K562 (cell line): ENCODE data around the gene HECW1. TPM values are rescaled to one million over a fixed set of nuclear protein-coding genes. Genes with fewer than 3 reads are reported as not detected.

Experiments used
- ATAC-seq: fragments of 200-7000 bp; cut with Tn5 transposase; 3 replicates; pipeline ENCODE4 v1.9.1; 2020; ENCODE audit warnings: moderate library complexity
- BruUV-seq: library from RNA; stranded (reverse); fragments of 400-500 nt; replicated peaks from 2 replicates; lab custom pipeline; 2021; lab: Mats Ljungman, UMichigan
- CTCF ChIA-PET: fragments of 300-600 bp; formaldehyde crosslinking; extraction: SDS; loops from one replicate; lab custom pipeline; 2021; ENCODE audit warnings: low intra/inter-chr PET ratio; lab: Yijun Ruan, JAX
- POLR2A ChIA-PET: fragments of 300-600, 350-650 bp; sonication (Branson Sonifier 250); formaldehyde crosslinking; extraction: SDS; loops from one replicate; lab custom pipeline; 2021; ENCODE audit warnings: antibody characterized with exemption, inconsistent platforms; lab: Yijun Ruan, JAX
- DNase-seq, 4 experiments: peaks; one replicate each; pipeline versions ENCODE4 v3.0.0 to v3.0.0-alpha.2; 2011 to 2018; ENCODE audit warnings: low spot score in 3 of 4, mixed read lengths in 3 of 4; ENCODE audit errors: extremely low read depth in 1 of 4
- FAIRE-seq: peaks from 2 replicates; lab custom pipeline; 2011; peaks lifted over from hg19 to GRCh38; lab: Jason Lieb, UNC
- H2AFZ ChIP-seq: 2 replicates; pipeline ENCODE4 v1.6.0; 2011; ENCODE audit warnings: low read depth, low read length, control low read depth, inconsistent platforms
- H3K27ac ChIP-seq: fragments of 200-600 bp; 3 replicates; pipeline ENCODE4 v1.8.0; 2011; ENCODE audit warnings: low read depth, mild to moderate bottlenecking, control low read depth, inconsistent platforms, low read length, moderate library complexity, mixed read lengths; ENCODE audit errors: extremely low read depth
- H3K27me3 ChIP-seq, 2 experiments: fragments of 300-600 bp in 1 of 2; 2 replicates in 1 of 2; 3 replicates in 1 of 2; pipeline versions ENCODE4 v1.6.0 to v1.8.0; 2011; ENCODE audit warnings: inconsistent platforms in 2 of 2, low read length in 2 of 2, mild to moderate bottlenecking in 1 of 2, mixed read lengths in 1 of 2, moderate library complexity in 1 of 2; ENCODE audit not compliant: control insufficient read depth in 2 of 2, insufficient read depth in 2 of 2
- H3K36me3 ChIP-seq: fragments of 300-600 bp; 3 replicates; pipeline ENCODE4 v1.8.0; 2011; ENCODE audit warnings: mild to moderate bottlenecking, low read length, inconsistent platforms; ENCODE audit not compliant: control insufficient read depth, insufficient read depth
- H3K4me1 ChIP-seq, 2 experiments: fragments of 200-600 bp in 1 of 2; replicated peaks in 1 of 2; 2 replicates in 1 of 2; 3 replicates in 1 of 2; pipeline versions ENCODE4 v1.5.1 to v1.8.0; 2011; ENCODE audit warnings: inconsistent platforms in 2 of 2, low read length in 2 of 2, mild to moderate bottlenecking in 1 of 2, mixed read lengths in 1 of 2, moderate library complexity in 1 of 2; ENCODE audit not compliant: control insufficient read depth in 2 of 2, insufficient read depth in 2 of 2
- H3K4me2 ChIP-seq: 2 replicates; pipeline ENCODE4 v1.6.1; 2011; ENCODE audit warnings: low read length, control low read depth, inconsistent platforms, mixed read lengths; ENCODE audit not compliant: insufficient read depth
- H3K4me3 ChIP-seq: fragments of 200-600 bp; sonication (generic), shearing (Covaris generic); 2 replicates; pipeline ENCODE4 v1.5.1; 2016; ENCODE audit warnings: control low read depth, inconsistent platforms
- H3K79me2 ChIP-seq: fragments of 200-600 bp; 3 replicates; pipeline ENCODE4 v1.8.0; 2011; ENCODE audit warnings: low read length, inconsistent platforms; ENCODE audit not compliant: control insufficient read depth, insufficient read depth
- H3K9ac ChIP-seq, 2 experiments: 2 replicates each; pipeline versions ENCODE4 v1.6.0 to v1.6.1; 2011; ENCODE audit warnings: low read depth in 2 of 2, low read length in 2 of 2, control low read depth in 1 of 2, inconsistent platforms in 1 of 2, mild to moderate bottlenecking in 1 of 2, mixed read lengths in 1 of 2; ENCODE audit not compliant: insufficient read depth in 1 of 2
- H3K9me1 ChIP-seq: one replicate; pipeline ENCODE4 v1.6.0; 2011; ENCODE audit warnings: inconsistent platforms, mild to moderate bottlenecking, low read length, moderate library complexity; ENCODE audit not compliant: control insufficient read depth, insufficient read depth
- H3K9me3 ChIP-seq: replicated peaks from 2 replicates; pipeline ENCODE4 v1.5.1; 2011; ENCODE audit warnings: low read depth, low read length, inconsistent platforms; ENCODE audit not compliant: control insufficient read depth, insufficient read depth
- H4K20me1 ChIP-seq: replicated peaks from 2 replicates; pipeline ENCODE4 v1.6.1; 2011; ENCODE audit warnings: low read length, inconsistent platforms, mixed read lengths; ENCODE audit not compliant: control insufficient read depth, insufficient read depth
- C11orf30 ChIP-seq: fragments of 450-650 bp; IDR thresholded peaks from 2 replicates; pipeline ENCODE4 v1.6.1; 2016; ENCODE audit warnings: low read depth, mild to moderate bottlenecking
- HSF4 ChIP-seq: fragments of 250-450 bp; sonication (Bioruptor Pico); IDR thresholded peaks from 2 replicates; pipeline ENCODE4 v2.1.2; 2022; ENCODE audit warnings: mild to moderate bottlenecking, moderate library complexity, borderline replicate concordance
- ID3 ChIP-seq, 2 experiments: fragments of 250-450 bp in 1 of 2; fragments of 450-650 bp in 1 of 2; sonication (Bioruptor Pico) in 1 of 2; IDR thresholded peaks; 2 replicates each; pipeline versions ENCODE4 v1.6.1 to v1.8.0; 2016 to 2021; ENCODE audit warnings: mild to moderate bottlenecking in 2 of 2, moderate library complexity in 2 of 2, missing compliant biosample characterization in 1 of 2, missing genetic modification characterization in 1 of 2
- KAT2B ChIP-seq: IDR thresholded peaks from one replicate; pipeline ENCODE4 v1.6.1; 2012; ENCODE audit warnings: low read depth, mild to moderate bottlenecking, control low read depth, inconsistent platforms, low read length, moderate library complexity
- MAFG ChIP-seq: fragments of 450-650 bp; conservative IDR thresholded peaks from 2 replicates; pipeline ENCODE4 v1.6.1; 2016; ENCODE audit warnings: missing genetic modification characterization, missing compliant biosample characterization
- MAFK ChIP-seq: IDR thresholded peaks from 2 replicates; pipeline ENCODE4 v1.6.1; 2011; ENCODE audit warnings: low read length, improper control_type of control experiment
- MCM7 ChIP-seq, 2 experiments: fragments of 450-650 bp; IDR thresholded peaks; 2 replicates each; pipeline ENCODE4 v1.6.1; 2016 to 2018
- MED1 ChIP-seq: sonication (generic); formaldehyde crosslinking; IDR thresholded peaks from 2 replicates; pipeline ENCODE4 v1.8.1; 2023; ENCODE audit warnings: missing genetic modification reagents, borderline replicate concordance
- POLR2AphosphoS2 ChIP-seq: IDR thresholded peaks from 2 replicates; pipeline ENCODE4 v1.6.1; 2012; ENCODE audit warnings: low read length, improper control_type of control experiment
- SMC3 ChIP-seq: conservative IDR thresholded peaks from 2 replicates; pipeline ENCODE4 v1.6.1; 2011; ENCODE audit warnings: low read depth, low read length, improper control_type of control experiment; ENCODE audit not compliant: insufficient read depth
- ZBTB33 ChIP-seq: sonication (generic); formaldehyde crosslinking; IDR thresholded peaks from 2 replicates; pipeline ENCODE4 v1.8.1; 2023; ENCODE audit warnings: mild to moderate bottlenecking, missing genetic modification reagents
- ZKSCAN8 ChIP-seq: fragments of 200-800 bp; sonication (Bioruptor generic); IDR thresholded peaks from 2 replicates; pipeline ENCODE4 v1.6.1; 2016; ENCODE audit warnings: missing genetic modification characterization, missing compliant biosample characterization
- ZNF384 ChIP-seq: IDR thresholded peaks from 2 replicates; pipeline ENCODE4 v1.6.1; 2012; ENCODE audit warnings: low read depth, low read length, improper control_type of control experiment
- ZNF408 ChIP-seq: fragments of 250-450 bp; sonication (Bioruptor Pico); IDR thresholded peaks from 2 replicates; pipeline ENCODE4 v1.4.0; 2020; ENCODE audit warnings: low read depth, mild to moderate bottlenecking, moderate library complexity
- ZZZ3 ChIP-seq: fragments of 450-650 bp; IDR thresholded peaks from 2 replicates; pipeline ENCODE4 v1.6.1; 2016; ENCODE audit warnings: antibody characterized with exemption, mild to moderate bottlenecking, moderate library complexity
- WGBS: fragments of 100-300 bp; shearing (Covaris generic); methylation state at CpG from one replicate; pipeline ENCODE4 v1.1.6; 2016; ENCODE audit warnings: low coverage, mixed read lengths; ENCODE audit not compliant: insufficient coverage; ENCODE audit errors: missing lambda C conversion rate; 5-methylcytosine and 5-hydroxymethylcytosine counted together
- in situ Hi-C: fragments of 300-500 bp; cut with MboI; formaldehyde crosslinking; loops from 4 replicates; pipeline ENCODE4 v1.15.0; 2018; ENCODE audit warnings: inconsistent platforms, mixed read lengths
- intact Hi-C: fragments of 100-400 bp; cut with micrococcal nuclease; formaldehyde crosslinking; loops from 2 replicates; pipeline ENCODE4 v1.14.2; 2022
- polyA plus RNA-seq, 8 experiments: library from polyadenylated mRNA; depleted of rRNA in 4 of 8; stranded (reverse) in 5 of 8; unstranded in 3 of 8; fragments of >200 nt; fragmentation: Nextera tagmentation in 2 of 8; fragmentation: Illumina TruSeq in 1 of 8; extraction: Ambion mirVana in 2 of 8; extraction: Trizol in 1 of 8; gene quantifications; 2 replicates each; pipeline versions ENCODE4 v1.2.1 to v1.2.3, GENCODE V29; 2011 to 2014; ENCODE audit warnings: inconsistent platforms in 1 of 8, missing spikeins in 1 of 8
- total RNA-seq, 7 experiments: library from RNA; depleted of rRNA in 6 of 7; stranded (reverse); fragments of >200 nt in 6 of 7; fragmentation: Illumina TruSeq in 2 of 7; extraction: Trizol in 2 of 7; gene quantifications; 2 replicates each; pipeline versions ENCODE4 v1.2.1 to v1.2.3, GENCODE V29; 2011 to 2021; ENCODE audit warnings: low replicate concordance in 1 of 7

Gene HECW1
- total and polyA plus RNA-seq, 9 of the 15 experiments (the other 6 are each of a cell fraction or from before 2014, with no cell fraction given): 0.07 to 0.31 (median 0.13) TPM; not detected in 4

GRCh38 chr7:43175570-43176200 is 63.2 kb downstream of the HECW1 start:
- H3K27ac ChIP-seq: no peak overlapping the region
- H3K27me3 ChIP-seq: peaks cover 0 to 19% of the 10 kb centered on the region in 2 experiments; a peak in 2 of 5 replicates
- no peaks in the 10 kb centered on the region for H3K79me2 ChIP-seq
- DNase-seq: no peak
- H3K4me3 ChIP-seq: no peak overlapping the region
- 5% methylated on average over 10 of the region's 10 CpGs for WGBS
- no peak overlapping the region for H3K9ac ChIP-seq
- no peak for FAIRE-seq
- no TSS peak for BruUV-seq
- intact Hi-C loops: no loop called here
- H3K4me1 ChIP-seq: no peaks in the 10 kb centered on the region
- in situ Hi-C loops: no loop called here
- no peak overlapping the region for H3K4me2 ChIP-seq
- H3K9me3 ChIP-seq: no peaks in the 10 kb centered on the region
- TF ChIP-seq ZBTB33 (CRISPR knock-in tag) (no peak), MCM7 (IDR thresholded peaks at IDR 0.05) (no peak)
- ChIA-PET POLR2A (no interaction called here), CTCF (no interaction called here)
- no peaks in the 10 kb centered on the region for H3K9me1 ChIP-seq
- ATAC-seq: no peak
- H4K20me1 ChIP-seq: no peaks in the 10 kb centered on the region
- no peaks in the 10 kb centered on the region for H3K36me3 ChIP-seq
- H2AFZ ChIP-seq: no peak overlapping the region

- WGBS: 0% methylated on average over 2 of the region's 2 CpGs
- peak; percentile 83 for TF ChIP-seq C11orf30
- no peak for TF ChIP-seq SMC3
- no peak for TF ChIP-seq ID3 (CRISPR knock-in tag; IDR thresholded peaks at IDR 0.05)
- TF ChIP-seq ID3 (tag; IDR thresholded peaks at IDR 0.05): no peak
- no peak for TF ChIP-seq HSF4 (CRISPR knock-in tag)
- peak; percentile 94 for TF ChIP-seq MAFK
- no peak for TF ChIP-seq ZKSCAN8
- TF ChIP-seq POLR2AphosphoS2: no peak
- no peak for TF ChIP-seq ZNF384
- TF ChIP-seq ZZZ3: no peak
- no peak for TF ChIP-seq MED1
- TF ChIP-seq ZNF408 (CRISPR knock-in tag): no peak
- peak; percentile 84 for TF ChIP-seq MAFG (tag)
- TF ChIP-seq KAT2B: no peak
Observed at GRCh38 chr7:43179393-43179792, 66.9 kb downstream of the HECW1 start.

More at GRCh38 chr7:43179393-43179792, 66.9 kb downstream of the HECW1 start:
- Histone ChIP-seq H3K27ac (no peak overlapping the region), H2AFZ (no peak overlapping the region), H3K9me3 (no peaks in the 10 kb centered on the region), H3K79me2 (no peaks in the 10 kb centered on the region), H3K9me1 (no peaks in the 10 kb centered on the region), H3K36me3 (no peaks in the 10 kb centered on the region), H3K4me3 (no peak overlapping the region), H3K27me3 (peaks cover 0 to 17% of the 10 kb centered on the region in 2 experiments; a peak in 2 of 5 replicates), H4K20me1 (no peaks in the 10 kb centered on the region), H3K4me2 (no peak overlapping the region), H3K9ac (no peak overlapping the region), H3K4me1 (no peaks in the 10 kb centered on the region)
- no peak for FAIRE-seq
- no peak for DNase-seq
- in situ Hi-C loops: no loop called here
- intact Hi-C loops: no loop called here
- ATAC-seq: no peak
- POLR2A ChIA-PET: no interaction called here
- CTCF ChIA-PET: no interaction called here
- BruUV-seq: no TSS peak
